ENCODE measurements around the gene MYL3.

Gene MYL3

GRCh38 chr3:46882377-46883053, 19.3 kb upstream of the MYL3 start:
- no peak for DNase-seq

- no peak for DNase-seq
These were observed 18.5 kb upstream of the MYL3 start for GRCh38 chr3:46881596-46882376.

- no peak for DNase-seq
These were observed 17.8 kb upstream of the MYL3 start for GRCh38 chr3:46880884-46881595.

- DNase-seq = no peak
These were observed 15.7 kb upstream of the MYL3 start for GRCh38 chr3:46878781-46879436.

GRCh38 chr3:46877406-46878125, 14.3 kb upstream of the MYL3 start, which contains the start of gene PTH1R:
TSS of gene PTH1R (plus strand) at chr3:46877721. CDS start at chr3:46883560, 5,839 bp downstream.
- no peak for DNase-seq

- DNase-seq = no peak
These were observed 13.4 kb upstream of the MYL3 start for GRCh38 chr3:46876313-46877300.

GRCh38 chr3:46875560-46875959, 12.3 kb upstream of the MYL3 start:
- no peak for DNase-seq

GRCh38 chr3:46874430-46874829, 11.2 kb upstream of the MYL3 start:
- no peak for DNase-seq

- DNase-seq = no peak
These were observed 10.3 kb upstream of the MYL3 start for GRCh38 chr3:46873521-46873920.

- DNase-seq = no peak
These were observed 8.0 kb upstream of the MYL3 start for GRCh38 chr3:46871222-46871621.

GRCh38 chr3:46870651-46871050, 7.4 kb upstream of the MYL3 start:
- no peak for DNase-seq

GRCh38 chr3:46869440-46869839, 6.2 kb upstream of the MYL3 start:
- no peak for DNase-seq

- DNase-seq = no peak
These were observed 5.7 kb upstream of the MYL3 start for GRCh38 chr3:46868948-46869347.

- no peak for DNase-seq
These were observed 5.0 kb upstream of the MYL3 start for GRCh38 chr3:46868287-46868686.

GRCh38 chr3:46867550-46867898, 4.3 kb upstream of the MYL3 start:
- no peak for DNase-seq

- peak; percentile 0 for DNase-seq
These were observed 3.7 kb upstream of the MYL3 start for GRCh38 chr3:46866720-46867549.

GRCh38 chr3:46866032-46866595, 2.9 kb upstream of the MYL3 start:
- no peak for DNase-seq

- DNase-seq = no peak
These were observed 2.3 kb upstream of the MYL3 start for GRCh38 chr3:46865546-46865945.

- no peak for DNase-seq
These were observed 1.8 kb upstream of the MYL3 start for GRCh38 chr3:46865031-46865507.

Measured in NCI-H774 (cell line).